GM18858 (cell line): ENCODE measurements around the gene DPP6.

Source experiments
- ATAC-seq: cut with Tn5 transposase; IDR thresholded peaks from one replicate; pipeline ENCODE4 v1.9.1; 2021; ENCODE audit not compliant: unreplicated experiment

Gene DPP6

DNA sequence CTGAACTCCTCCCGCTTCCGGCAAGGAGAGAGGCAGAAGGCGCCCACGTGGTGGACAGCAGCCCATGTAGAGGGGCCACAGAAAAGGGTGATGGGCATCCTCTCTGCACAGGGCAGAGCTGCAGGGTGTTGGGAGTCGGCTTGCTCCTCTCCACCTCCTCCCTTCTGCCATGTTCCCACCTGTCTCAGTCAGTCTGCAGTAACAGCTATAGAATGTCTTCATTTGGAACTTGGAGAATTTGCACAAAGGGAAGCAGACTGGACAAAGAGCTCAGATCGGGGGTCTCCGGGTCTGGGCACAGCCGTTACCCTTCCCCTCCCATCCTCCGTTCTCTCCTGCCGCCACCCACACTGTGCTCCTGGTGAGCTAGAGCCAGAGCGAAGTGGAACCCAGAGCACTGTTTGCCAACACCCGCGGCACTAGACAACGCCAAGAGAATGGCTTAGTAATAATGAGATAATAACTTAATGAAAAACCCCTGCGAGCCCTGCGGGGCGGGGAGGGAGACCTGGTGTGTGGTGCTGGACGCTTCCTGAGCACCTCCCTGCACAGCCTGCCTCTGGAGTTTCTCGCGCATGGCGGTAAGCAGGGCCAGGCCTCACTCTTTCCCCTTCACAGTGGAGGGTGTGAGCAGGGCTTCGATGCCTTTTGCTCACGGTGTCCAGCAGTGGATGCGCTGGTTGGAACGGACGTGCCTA, 696.0 kb downstream of the DPP6 start:
- no peak for ATAC-seq

GRCh38 chr7:154750353-154750801, 698.2 kb downstream of the DPP6 start:
- no peak for ATAC-seq

DNA sequence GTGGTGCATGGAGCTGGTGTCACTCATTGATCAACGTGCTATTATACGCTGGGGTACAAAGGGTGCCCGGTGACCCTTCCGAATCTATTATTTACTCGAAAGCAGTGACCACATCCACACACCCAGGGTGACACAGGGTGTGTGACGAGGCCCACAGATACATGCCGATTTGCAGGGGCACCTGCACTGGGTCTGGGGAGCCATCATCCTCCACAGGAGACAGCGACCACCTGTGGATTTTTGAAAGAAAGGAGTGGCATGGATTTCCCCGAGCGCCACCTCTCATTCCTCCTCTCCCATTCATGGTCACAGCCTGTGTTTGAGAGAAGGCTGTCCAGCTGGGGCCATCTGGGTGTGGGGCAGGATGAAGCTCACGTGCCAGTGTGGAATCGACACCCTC, 701.0 kb downstream of the DPP6 start:
- no peak for ATAC-seq

DNA sequence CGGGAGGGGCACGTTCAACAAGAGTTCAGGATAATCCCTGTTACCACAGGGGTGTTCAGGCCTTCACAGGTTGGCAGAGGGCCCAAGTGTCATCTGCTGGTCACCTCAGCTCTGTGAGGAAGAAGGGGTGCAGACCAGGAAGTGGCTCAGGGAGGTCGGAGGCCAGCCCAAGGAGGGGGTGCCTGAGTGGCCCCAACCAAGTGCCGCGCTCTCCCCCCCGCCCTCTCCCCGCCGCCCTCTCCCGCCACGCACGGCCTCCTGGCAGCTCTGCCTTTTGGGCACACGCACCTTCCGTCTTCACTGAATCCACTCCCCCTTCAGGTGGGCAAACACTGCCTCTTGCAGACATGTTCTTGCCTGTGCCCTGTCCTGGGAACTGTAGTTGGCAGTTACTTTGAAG, 705.6 kb downstream of the DPP6 start:
- ATAC-seq: no peak

- no peak for ATAC-seq
Observed at GRCh38 chr7:154759989-154760388, 707.8 kb downstream of the DPP6 start.

DNA sequence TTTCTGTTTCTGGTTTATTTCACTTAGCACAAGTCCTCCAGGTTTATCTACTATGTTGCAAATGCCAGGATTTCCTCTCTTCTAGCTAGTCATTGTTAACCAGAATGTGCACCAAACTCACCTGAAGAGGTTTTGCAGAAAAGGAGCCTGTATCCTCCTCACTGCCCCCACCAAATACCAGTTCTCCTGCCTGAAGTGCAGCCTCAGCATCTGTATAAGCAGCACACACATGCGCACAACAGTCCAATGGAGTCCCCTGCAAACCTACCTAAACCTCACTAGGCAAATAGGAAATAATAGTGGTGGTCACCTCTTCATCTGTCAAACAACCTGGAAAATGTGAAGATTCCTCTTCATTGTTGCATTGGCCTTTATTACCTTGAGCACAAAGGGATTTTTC, 712.9 kb downstream of the DPP6 start:
- no peak for ATAC-seq

- no peak for ATAC-seq
Observed at GRCh38 chr7:154767142-154767541, 714.9 kb downstream of the DPP6 start.

GRCh38 chr7:154767821-154768415, 715.7 kb downstream of the DPP6 start:
- ATAC-seq: no peak

GRCh38 chr7:154769001-154769400, 716.8 kb downstream of the DPP6 start:
- ATAC-seq: no peak

DNA sequence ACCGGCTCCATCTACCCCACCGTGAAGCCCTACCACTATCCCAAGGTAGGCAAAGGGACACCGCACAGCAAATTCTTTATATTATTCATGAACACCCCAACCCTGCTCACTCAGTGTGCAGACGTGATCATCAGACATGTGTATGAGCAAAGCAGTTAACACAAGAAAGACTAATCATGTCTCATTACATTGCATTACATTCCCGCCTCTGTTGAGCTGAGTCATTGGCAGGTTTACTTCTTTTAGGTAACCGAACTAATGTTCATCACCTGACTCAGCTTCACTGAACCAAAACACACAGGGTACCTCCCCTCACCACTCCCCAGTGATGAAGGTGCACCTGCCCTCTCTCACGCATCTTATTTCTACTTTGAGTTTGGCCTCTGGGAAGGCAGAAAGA, 717.3 kb downstream of the DPP6 start:
- ATAC-seq: no peak

GRCh38 chr7:154770361-154770760, 718.2 kb downstream of the DPP6 start:
- no peak for ATAC-seq

GRCh38 chr7:154770962-154771361, 718.8 kb downstream of the DPP6 start:
- no peak for ATAC-seq

DNA sequence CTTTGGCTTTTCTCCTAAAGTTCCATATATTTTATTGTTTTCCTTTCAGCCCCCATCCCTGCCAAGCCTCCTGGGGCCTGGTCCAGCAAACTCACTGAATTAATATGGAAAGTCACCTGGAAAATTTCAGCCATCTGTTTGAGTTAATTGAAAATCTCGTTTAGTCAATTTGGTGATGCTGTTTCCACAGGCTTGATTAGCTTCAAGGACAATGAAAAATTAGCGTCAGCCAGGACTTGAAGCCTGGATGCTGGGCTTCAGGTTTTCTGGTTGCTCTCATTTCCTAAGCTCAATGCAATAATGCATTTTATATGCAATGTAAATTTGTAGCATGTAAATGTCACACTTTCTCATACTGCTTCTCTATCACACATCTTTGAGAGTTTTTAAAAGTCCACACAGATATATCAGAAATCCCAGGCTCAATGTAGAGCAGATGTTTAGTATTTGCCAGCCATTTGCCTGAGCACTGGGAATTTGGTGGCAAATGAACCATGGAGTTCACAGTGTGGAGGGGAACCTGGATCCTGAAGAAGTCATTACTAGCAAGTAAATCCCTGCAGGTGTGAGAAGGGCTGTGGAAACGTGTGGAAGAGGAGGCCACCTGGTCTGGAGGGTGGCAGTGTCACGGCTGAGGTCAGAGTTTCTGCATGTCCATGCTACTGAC, 722.2 kb downstream of the DPP6 start:
- no peak for ATAC-seq

- no peak for ATAC-seq
Observed at GRCh38 chr7:154775681-154776080, 723.5 kb downstream of the DPP6 start.

DNA sequence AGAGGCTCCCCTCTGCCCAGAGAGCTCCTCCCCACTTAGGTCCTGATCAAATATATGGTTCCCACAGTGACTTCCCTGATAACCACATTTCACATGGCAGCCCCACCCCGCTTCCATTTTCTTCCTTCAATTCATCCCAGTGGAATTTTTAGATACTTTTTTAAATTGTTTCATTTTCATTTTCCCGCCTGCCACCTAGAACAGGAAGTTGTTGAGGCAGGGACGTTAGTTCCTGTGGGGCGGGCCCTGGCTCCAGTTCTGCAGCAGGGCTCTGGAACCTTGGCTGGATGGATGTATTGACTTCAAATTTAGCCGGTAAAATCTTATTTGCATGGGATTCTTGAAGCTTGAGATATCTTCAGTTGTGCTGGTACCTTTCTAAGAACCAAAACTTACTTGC, 724.2 kb downstream of the DPP6 start:
- ATAC-seq: no peak

GRCh38 chr7:154777023-154777422, 724.8 kb downstream of the DPP6 start:
- ATAC-seq: no peak

- ATAC-seq: no peak
Observed at GRCh38 chr7:154777489-154777888, 725.3 kb downstream of the DPP6 start.

DNA sequence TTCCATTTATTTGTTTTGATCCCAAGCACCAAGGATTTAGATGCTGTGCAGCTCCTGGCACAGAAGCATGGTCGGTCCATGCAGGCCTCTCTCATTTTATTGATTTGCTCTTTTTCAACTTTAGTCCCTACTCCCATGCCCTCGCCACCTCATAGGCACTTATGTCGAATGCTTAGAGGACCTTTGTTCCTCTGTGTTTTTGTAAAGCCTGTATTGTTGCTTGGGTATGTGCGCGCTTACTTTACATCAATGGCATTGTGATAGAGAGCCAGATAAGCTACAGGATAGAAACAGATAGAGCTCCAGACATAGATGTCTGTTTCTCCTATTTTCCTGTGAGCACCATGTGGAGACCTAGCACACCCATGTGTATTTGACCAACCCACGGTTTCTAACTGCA, 725.7 kb downstream of the DPP6 start:
- ATAC-seq: no peak

- ATAC-seq: no peak
Observed at GRCh38 chr7:154781369-154782303, 729.4 kb downstream of the DPP6 start.

DNA sequence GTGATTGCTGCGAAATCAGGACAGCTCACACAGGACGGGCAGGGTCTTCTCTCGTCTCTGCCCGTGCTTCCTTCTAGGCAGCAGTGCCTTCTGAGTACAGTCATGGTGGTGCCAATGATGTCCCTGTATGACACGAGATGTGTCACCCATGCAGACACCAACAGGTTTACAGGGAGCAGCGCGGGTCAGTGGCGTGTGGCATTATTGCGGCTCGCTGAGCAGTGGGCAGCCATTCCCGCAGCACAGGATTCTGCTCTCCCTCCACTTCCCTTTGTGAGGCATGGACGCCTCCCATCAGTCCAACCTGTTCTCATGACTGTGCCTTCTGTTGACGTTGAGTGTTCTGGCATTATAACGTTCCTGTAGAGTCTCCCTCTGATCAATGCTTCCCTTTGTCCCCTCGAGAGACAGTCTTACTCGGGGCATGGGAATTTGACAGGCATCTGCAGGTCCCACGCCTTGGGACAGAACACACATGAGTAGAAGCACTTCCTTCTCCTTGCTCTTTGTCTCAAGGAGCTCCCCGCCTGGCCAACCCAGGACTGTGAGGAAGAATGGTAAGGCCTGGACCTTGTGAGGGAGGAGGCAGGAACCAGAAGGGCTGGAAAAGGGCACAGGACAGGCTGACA, 731.2 kb downstream of the DPP6 start:
- ATAC-seq: no peak

- no peak for ATAC-seq
Observed at GRCh38 chr7:154785898-154786297, 733.7 kb downstream of the DPP6 start.
